SK-N-SH treated with all-trans-retinoic acid at 6 μM for 48 hours (cell line): ENCODE measurements around the gene ARHGAP22.

Source experiments
- ATAC-seq: fragments of 200-7000 bp; cut with Tn5 transposase; 3 replicates; pipeline ENCODE4 v1.9.1; 2020; ENCODE audit warnings: mild to moderate bottlenecking, moderate library complexity
- ARNTL ChIP-seq: fragments of 450-650 bp; formaldehyde crosslinking; IDR thresholded peaks from 2 replicates; pipeline ENCODE4 v1.5.0; 2020; ENCODE audit warnings: low read depth, mild to moderate bottlenecking, moderate library complexity, borderline replicate concordance
- BACH2 ChIP-seq: fragments of 250-450 bp; sonication (Bioruptor Pico); IDR thresholded peaks from 2 replicates; pipeline ENCODE4 v1.9.0; 2021; ENCODE audit warnings: mild to moderate bottlenecking, borderline replicate concordance
- CSDC2 ChIP-seq: fragments of 250-450 bp; sonication (Bioruptor Pico); IDR thresholded peaks from 2 replicates; pipeline ENCODE4 v1.5.0; 2020; ENCODE audit warnings: mild to moderate bottlenecking, moderate library complexity
- CSRNP3 ChIP-seq: fragments of 250-450 bp; sonication (Bioruptor Pico); IDR thresholded peaks from 2 replicates; pipeline ENCODE4 v1.5.1; 2021; ENCODE audit warnings: mild to moderate bottlenecking, moderate library complexity
- ESRRG ChIP-seq: fragments of 250-450 bp; sonication (Bioruptor Pico); IDR thresholded peaks from 2 replicates; pipeline ENCODE4 v1.6.1; 2021; ENCODE audit warnings: mild to moderate bottlenecking
- GLIS3 ChIP-seq: fragments of 250-450 bp; sonication (Bioruptor Pico); IDR thresholded peaks from 2 replicates; pipeline ENCODE4 v1.5.0; 2020; ENCODE audit warnings: mild to moderate bottlenecking, moderate library complexity
- ISL1 ChIP-seq: fragments of 250-450 bp; sonication (Bioruptor Pico); IDR thresholded peaks from 2 replicates; pipeline ENCODE4 v2.1.2; 2022; ENCODE audit warnings: mild to moderate bottlenecking, moderate library complexity
- POU6F1 ChIP-seq: fragments of 250-450 bp; sonication (Bioruptor Pico); IDR thresholded peaks from 2 replicates; pipeline ENCODE4 v1.8.0; 2021; ENCODE audit warnings: low read depth, mild to moderate bottlenecking, moderate library complexity, borderline replicate concordance
- PPARA ChIP-seq: fragments of 250-450 bp; sonication (Bioruptor Pico); IDR thresholded peaks from 2 replicates; pipeline ENCODE4 v1.5.0; 2020; ENCODE audit warnings: mild to moderate bottlenecking, borderline replicate concordance
- RARB ChIP-seq: fragments of 250-450 bp; sonication (Bioruptor Pico); IDR thresholded peaks from 2 replicates; pipeline ENCODE4 v1.8.0; 2021; ENCODE audit warnings: mild to moderate bottlenecking, moderate library complexity
- TCF4 ChIP-seq: fragments of 250-450 bp; sonication (Bioruptor Pico); IDR thresholded peaks from 2 replicates; pipeline ENCODE4 v1.8.0; 2021; ENCODE audit warnings: mild to moderate bottlenecking, moderate library complexity, borderline replicate concordance
- TSHZ2 ChIP-seq: fragments of 250-450 bp; sonication (Bioruptor Pico); IDR thresholded peaks from 2 replicates; pipeline ENCODE4 v1.5.0; 2020; ENCODE audit warnings: mild to moderate bottlenecking, moderate library complexity
- ZC3H10 ChIP-seq: fragments of 250-450 bp; sonication (Bioruptor Pico); IDR thresholded peaks from 2 replicates; pipeline ENCODE4 v1.5.1; 2021; ENCODE audit warnings: mild to moderate bottlenecking, moderate library complexity
- ZFP30 ChIP-seq: fragments of 450-650 bp; formaldehyde crosslinking; IDR thresholded peaks from 2 replicates; pipeline ENCODE4 v1.5.0; 2022; ENCODE audit warnings: mild to moderate bottlenecking, moderate library complexity
- ZNF70 ChIP-seq: fragments of 450-650 bp; formaldehyde crosslinking; IDR thresholded peaks from 2 replicates; pipeline ENCODE4 v1.5.0; 2020; ENCODE audit warnings: mild to moderate bottlenecking, moderate library complexity
- ZNF8 ChIP-seq: fragments of 450-650 bp; formaldehyde crosslinking; IDR thresholded peaks from 2 replicates; pipeline ENCODE4 v1.5.0; 2020; ENCODE audit warnings: mild to moderate bottlenecking, moderate library complexity
- TF ChIP-seq, protein P1 (sequence below): fragments of 250-450 bp; sonication (Bioruptor Pico); IDR thresholded peaks from 2 replicates; pipeline ENCODE4 v1.8.0; 2020; ENCODE audit warnings: mild to moderate bottlenecking, moderate library complexity, borderline replicate concordance

The ARHGAP22 gene

DNA sequence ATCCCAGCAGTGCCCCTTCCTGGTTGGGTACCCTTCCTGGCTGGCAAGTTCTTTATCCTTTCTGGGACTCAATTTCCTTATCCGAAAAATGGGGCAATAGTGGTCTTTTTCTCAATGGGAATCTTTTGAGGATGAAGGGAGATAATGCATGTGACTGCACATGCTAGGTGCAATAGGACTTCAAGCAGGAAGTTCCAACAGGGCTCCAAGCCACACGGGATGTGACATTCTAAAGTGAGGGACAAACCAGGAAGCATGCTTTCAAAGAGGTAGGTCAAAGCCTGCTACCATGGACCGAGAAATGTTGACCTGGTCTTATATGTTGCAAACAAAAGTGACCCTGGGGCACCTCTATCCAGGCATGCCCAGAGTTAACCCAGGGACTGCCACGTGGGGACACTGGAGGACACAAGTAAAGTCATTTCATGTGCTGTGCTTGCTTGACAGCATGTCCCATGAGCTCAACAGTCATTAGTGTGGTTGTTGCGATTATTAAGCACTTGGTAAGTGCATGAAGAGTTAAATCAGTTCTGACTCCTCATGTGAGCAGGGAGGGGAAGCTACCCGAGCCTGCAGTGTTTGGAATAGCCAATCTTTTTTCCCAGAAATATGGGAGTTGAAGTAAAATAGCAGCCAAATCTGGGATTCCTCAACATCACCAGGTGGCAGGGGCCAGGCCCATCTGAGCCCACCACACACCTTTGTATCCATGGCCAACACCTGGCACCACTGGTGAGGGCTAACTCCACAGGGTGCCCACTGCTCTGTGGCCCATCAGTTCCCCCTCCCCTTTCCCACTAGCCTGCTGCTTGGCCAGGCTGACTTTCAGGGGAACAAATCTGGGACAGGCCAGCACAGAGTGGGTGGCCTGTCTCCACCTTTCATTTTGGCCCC is 5.7 kb downstream of the ARHGAP22 start:
- TF ChIP-seq TSHZ2 = no peak
- no peak for TF ChIP-seq PPARA (CRISPR knock-in tag)
- TF ChIP-seq ESRRG (CRISPR knock-in tag) = no peak
- TF ChIP-seq POU6F1 (CRISPR knock-in tag) = no peak
- TF ChIP-seq ZNF70 = no peak
- TF ChIP-seq, protein P1, sequence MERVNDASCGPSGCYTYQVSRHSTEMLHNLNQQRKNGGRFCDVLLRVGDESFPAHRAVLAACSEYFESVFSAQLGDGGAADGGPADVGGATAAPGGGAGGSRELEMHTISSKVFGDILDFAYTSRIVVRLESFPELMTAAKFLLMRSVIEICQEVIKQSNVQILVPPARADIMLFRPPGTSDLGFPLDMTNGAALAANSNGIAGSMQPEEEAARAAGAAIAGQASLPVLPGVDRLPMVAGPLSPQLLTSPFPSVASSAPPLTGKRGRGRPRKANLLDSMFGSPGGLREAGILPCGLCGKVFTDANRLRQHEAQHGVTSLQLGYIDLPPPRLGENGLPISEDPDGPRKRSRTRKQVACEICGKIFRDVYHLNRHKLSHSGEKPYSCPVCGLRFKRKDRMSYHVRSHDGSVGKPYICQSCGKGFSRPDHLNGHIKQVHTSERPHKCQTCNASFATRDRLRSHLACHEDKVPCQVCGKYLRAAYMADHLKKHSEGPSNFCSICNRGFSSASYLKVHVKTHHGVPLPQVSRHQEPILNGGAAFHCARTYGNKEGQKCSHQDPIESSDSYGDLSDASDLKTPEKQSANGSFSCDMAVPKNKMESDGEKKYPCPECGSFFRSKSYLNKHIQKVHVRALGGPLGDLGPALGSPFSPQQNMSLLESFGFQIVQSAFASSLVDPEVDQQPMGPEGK (CRISPR knock-in tag) = no peak
- no peak for TF ChIP-seq TCF4 (CRISPR knock-in tag)
- TF ChIP-seq GLIS3 (CRISPR knock-in tag) = no peak
- ATAC-seq = no peak

DNA sequence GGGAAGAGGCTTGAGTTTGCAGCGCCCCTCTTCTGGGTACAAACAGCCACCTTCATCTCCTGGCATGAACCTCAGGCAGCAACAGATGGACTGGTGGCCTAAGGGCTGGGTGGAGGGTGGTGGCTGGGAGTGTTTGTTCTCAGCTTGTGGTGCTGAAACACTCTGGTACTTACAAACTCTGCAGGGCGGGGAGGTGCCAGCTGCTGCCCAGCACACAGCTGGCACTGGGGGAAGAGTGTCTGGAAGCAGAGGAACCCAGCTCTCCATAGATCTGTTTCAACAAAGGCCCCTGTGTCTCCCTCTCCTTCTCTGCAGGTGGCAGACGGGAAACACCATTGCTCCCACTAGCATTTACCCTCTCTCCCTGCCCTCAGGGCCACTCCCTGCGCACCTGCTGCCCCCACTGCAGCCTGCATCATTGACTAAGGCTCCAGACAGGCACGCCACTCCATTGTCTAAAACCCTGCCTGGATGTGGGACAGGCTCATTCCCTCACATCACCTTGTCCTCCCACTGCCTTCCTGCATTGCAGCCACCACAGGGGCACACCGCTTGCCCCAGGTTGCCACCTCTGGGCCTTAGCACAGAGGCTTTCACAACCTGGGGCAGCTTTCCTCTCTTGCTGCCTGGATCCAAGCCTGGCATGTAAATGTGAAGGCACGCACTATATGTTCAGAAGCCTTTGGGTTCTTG is 6.5 kb downstream of the ARHGAP22 start:
- ATAC-seq = no peak
- no peak for TF ChIP-seq ZFP30 (CRISPR knock-in tag)
- no peak for TF ChIP-seq CSRNP3 (CRISPR knock-in tag)
- no peak for TF ChIP-seq ZNF70
- no peak for TF ChIP-seq ARNTL (CRISPR knock-in tag)
- TF ChIP-seq BACH2 (CRISPR knock-in tag) = no peak
- no peak for TF ChIP-seq ZC3H10 (CRISPR knock-in tag)
- no peak for TF ChIP-seq ZNF8
- no peak for TF ChIP-seq GLIS3 (CRISPR knock-in tag)
- TF ChIP-seq TSHZ2 = no peak
- TF ChIP-seq ISL1 (CRISPR knock-in tag) = no peak
- TF ChIP-seq CSDC2 (CRISPR knock-in tag) = no peak
- TF ChIP-seq TCF4 (CRISPR knock-in tag) = no peak
- no peak for TF ChIP-seq POU6F1 (CRISPR knock-in tag)
- TF ChIP-seq RARB (CRISPR knock-in tag) = no peak
